K562 (cell line): Measurements from ENCODE around the gene RAB40B. TPM values are rescaled to one million over a fixed set of nuclear protein-coding genes. Genes with fewer than 3 reads are reported as not detected.

Experiments
- ATAC-seq: fragments of 200-7000 bp; cut with Tn5 transposase; 3 replicates; pipeline ENCODE4 v1.9.1; 2020; ENCODE audit warnings: moderate library complexity
- BruUV-seq: library from RNA; stranded (reverse); fragments of 400-500 nt; replicated peaks from 2 replicates; lab custom pipeline; 2021; lab: Mats Ljungman, UMichigan
- CTCF ChIA-PET: fragments of 300-600 bp; formaldehyde crosslinking; extraction: SDS; loops from one replicate; lab custom pipeline; 2021; ENCODE audit warnings: low intra/inter-chr PET ratio; lab: Yijun Ruan, JAX
- POLR2A ChIA-PET: fragments of 300-600, 350-650 bp; sonication (Branson Sonifier 250); formaldehyde crosslinking; extraction: SDS; loops from one replicate; lab custom pipeline; 2021; ENCODE audit warnings: antibody characterized with exemption, inconsistent platforms; lab: Yijun Ruan, JAX
- DNase-seq, 4 experiments: peaks; one replicate each; pipeline versions ENCODE4 v3.0.0 to v3.0.0-alpha.2; 2011 to 2018; ENCODE audit warnings: low spot score in 3 of 4, mixed read lengths in 3 of 4; ENCODE audit errors: extremely low read depth in 1 of 4
- FAIRE-seq: peaks from 2 replicates; lab custom pipeline; 2011; peaks lifted over from hg19 to GRCh38; lab: Jason Lieb, UNC
- H2AFZ ChIP-seq: 2 replicates; pipeline ENCODE4 v1.6.0; 2011; ENCODE audit warnings: low read depth, low read length, control low read depth, inconsistent platforms
- H3K27ac ChIP-seq: fragments of 200-600 bp; 3 replicates; pipeline ENCODE4 v1.8.0; 2011; ENCODE audit warnings: low read depth, mild to moderate bottlenecking, control low read depth, inconsistent platforms, low read length, moderate library complexity, mixed read lengths; ENCODE audit errors: extremely low read depth
- H3K27me3 ChIP-seq, 2 experiments: fragments of 300-600 bp in 1 of 2; 2 replicates in 1 of 2; 3 replicates in 1 of 2; pipeline versions ENCODE4 v1.6.0 to v1.8.0; 2011; ENCODE audit warnings: inconsistent platforms in 2 of 2, low read length in 2 of 2, mild to moderate bottlenecking in 1 of 2, mixed read lengths in 1 of 2, moderate library complexity in 1 of 2; ENCODE audit not compliant: control insufficient read depth in 2 of 2, insufficient read depth in 2 of 2
- H3K36me3 ChIP-seq: fragments of 300-600 bp; 3 replicates; pipeline ENCODE4 v1.8.0; 2011; ENCODE audit warnings: mild to moderate bottlenecking, low read length, inconsistent platforms; ENCODE audit not compliant: control insufficient read depth, insufficient read depth
- H3K4me1 ChIP-seq, 2 experiments: fragments of 200-600 bp in 1 of 2; replicated peaks in 1 of 2; 2 replicates in 1 of 2; 3 replicates in 1 of 2; pipeline versions ENCODE4 v1.5.1 to v1.8.0; 2011; ENCODE audit warnings: inconsistent platforms in 2 of 2, low read length in 2 of 2, mild to moderate bottlenecking in 1 of 2, mixed read lengths in 1 of 2, moderate library complexity in 1 of 2; ENCODE audit not compliant: control insufficient read depth in 2 of 2, insufficient read depth in 2 of 2
- H3K4me2 ChIP-seq: 2 replicates; pipeline ENCODE4 v1.6.1; 2011; ENCODE audit warnings: low read length, control low read depth, inconsistent platforms, mixed read lengths; ENCODE audit not compliant: insufficient read depth
- H3K4me3 ChIP-seq: fragments of 200-600 bp; sonication (generic), shearing (Covaris generic); 2 replicates; pipeline ENCODE4 v1.5.1; 2016; ENCODE audit warnings: control low read depth, inconsistent platforms
- H3K79me2 ChIP-seq: fragments of 200-600 bp; 3 replicates; pipeline ENCODE4 v1.8.0; 2011; ENCODE audit warnings: low read length, inconsistent platforms; ENCODE audit not compliant: control insufficient read depth, insufficient read depth
- H3K9ac ChIP-seq, 2 experiments: 2 replicates each; pipeline versions ENCODE4 v1.6.0 to v1.6.1; 2011; ENCODE audit warnings: low read depth in 2 of 2, low read length in 2 of 2, control low read depth in 1 of 2, inconsistent platforms in 1 of 2, mild to moderate bottlenecking in 1 of 2, mixed read lengths in 1 of 2; ENCODE audit not compliant: insufficient read depth in 1 of 2
- H3K9me1 ChIP-seq: one replicate; pipeline ENCODE4 v1.6.0; 2011; ENCODE audit warnings: inconsistent platforms, mild to moderate bottlenecking, low read length, moderate library complexity; ENCODE audit not compliant: control insufficient read depth, insufficient read depth
- H3K9me3 ChIP-seq: replicated peaks from 2 replicates; pipeline ENCODE4 v1.5.1; 2011; ENCODE audit warnings: low read depth, low read length, inconsistent platforms; ENCODE audit not compliant: control insufficient read depth, insufficient read depth
- H4K20me1 ChIP-seq: replicated peaks from 2 replicates; pipeline ENCODE4 v1.6.1; 2011; ENCODE audit warnings: low read length, inconsistent platforms, mixed read lengths; ENCODE audit not compliant: control insufficient read depth, insufficient read depth
- ASH1L ChIP-seq: fragments of 450-650 bp; IDR thresholded peaks from 2 replicates; pipeline ENCODE4 v1.6.1; 2018; ENCODE audit warnings: borderline replicate concordance, mild to moderate bottlenecking, low read depth; ENCODE audit not compliant: partially characterized antibody
- ATF3 ChIP-seq, 2 experiments: fragments of 450-650 bp in 1 of 2; sonication (generic) in 1 of 2; formaldehyde crosslinking in 1 of 2; IDR thresholded peaks in 1 of 2; conservative IDR thresholded peaks in 1 of 2; 2 replicates each; pipeline versions ENCODE4 v1.6.1 to v1.8.1; 2016 to 2023; ENCODE audit warnings: mild to moderate bottlenecking in 2 of 2, moderate library complexity in 2 of 2, inconsistent platforms in 1 of 2, missing genetic modification reagents in 1 of 2
- CBFB ChIP-seq: sonication (generic); formaldehyde crosslinking; IDR thresholded peaks from 2 replicates; pipeline ENCODE4 v1.4.0; 2020; ENCODE audit warnings: mild to moderate bottlenecking, missing genetic modification reagents
- GABPB1 ChIP-seq: sonication (generic); formaldehyde crosslinking; IDR thresholded peaks from 2 replicates; pipeline ENCODE4 v1.8.0; 2022; ENCODE audit warnings: mild to moderate bottlenecking, missing genetic modification reagents
- GTF2E2 ChIP-seq: fragments of 200-800 bp; sonication (Bioruptor generic); IDR thresholded peaks from 2 replicates; pipeline ENCODE4 v1.6.1; 2016; ENCODE audit warnings: missing genetic modification characterization, missing compliant biosample characterization
- PATZ1 ChIP-seq: fragments of 250-450 bp; sonication (Bioruptor Pico); IDR thresholded peaks from 2 replicates; pipeline ENCODE4 v1.5.0; 2020; ENCODE audit warnings: mild to moderate bottlenecking, borderline replicate concordance
- RBM39 ChIP-seq: fragments of 200-400 bp; formaldehyde crosslinking; optimal IDR thresholded peaks from 2 replicates; pipeline ENCODE3; 2018; ENCODE audit warnings: low read depth, low read length
- WHSC1 ChIP-seq: IDR thresholded peaks from one replicate; pipeline ENCODE4 v1.6.1; 2012; ENCODE audit warnings: low read length, control low read depth, inconsistent platforms
- ZNF133 ChIP-seq: fragments of 250-450 bp; sonication (Bioruptor Pico); IDR thresholded peaks from 2 replicates; pipeline ENCODE4 v1.4.0; 2020; ENCODE audit warnings: mild to moderate bottlenecking
- ZNF274 ChIP-seq: IDR thresholded peaks from 2 replicates; pipeline ENCODE4 v1.6.1; 2011; ENCODE audit warnings: low read depth, mild to moderate bottlenecking, low read length, moderate library complexity, borderline replicate concordance
- ZNF695 ChIP-seq: fragments of 450-650 bp; formaldehyde crosslinking; IDR thresholded peaks from 2 replicates; pipeline ENCODE4 v1.4.0; 2020; ENCODE audit warnings: mild to moderate bottlenecking, moderate library complexity
- WGBS: fragments of 100-300 bp; shearing (Covaris generic); methylation state at CpG from one replicate; pipeline ENCODE4 v1.1.6; 2016; ENCODE audit warnings: low coverage, mixed read lengths; ENCODE audit not compliant: insufficient coverage; ENCODE audit errors: missing lambda C conversion rate; 5-methylcytosine and 5-hydroxymethylcytosine counted together
- in situ Hi-C: fragments of 300-500 bp; cut with MboI; formaldehyde crosslinking; loops from 4 replicates; pipeline ENCODE4 v1.15.0; 2018; ENCODE audit warnings: inconsistent platforms, mixed read lengths
- intact Hi-C: fragments of 100-400 bp; cut with micrococcal nuclease; formaldehyde crosslinking; loops from 2 replicates; pipeline ENCODE4 v1.14.2; 2022
- polyA plus RNA-seq, 8 experiments: library from polyadenylated mRNA; depleted of rRNA in 4 of 8; stranded (reverse) in 5 of 8; unstranded in 3 of 8; fragments of >200 nt; fragmentation: Nextera tagmentation in 2 of 8; fragmentation: Illumina TruSeq in 1 of 8; extraction: Ambion mirVana in 2 of 8; extraction: Trizol in 1 of 8; gene quantifications; 2 replicates each; pipeline versions ENCODE4 v1.2.1 to v1.2.3, GENCODE V29; 2011 to 2014; ENCODE audit warnings: inconsistent platforms in 1 of 8, missing spikeins in 1 of 8
- total RNA-seq, 7 experiments: library from RNA; depleted of rRNA in 6 of 7; stranded (reverse); fragments of >200 nt in 6 of 7; fragmentation: Illumina TruSeq in 2 of 7; extraction: Trizol in 2 of 7; gene quantifications; 2 replicates each; pipeline versions ENCODE4 v1.2.1 to v1.2.3, GENCODE V29; 2011 to 2021; ENCODE audit warnings: low replicate concordance in 1 of 7

RAB40B gene
- total and polyA plus RNA-seq, 9 of the 15 experiments (the other 6 are each of a cell fraction or from before 2014, with no cell fraction given) = 0.13 to 4.6 (median 1.4) TPM

- Histone ChIP-seq H3K79me2 (no peaks in the 10 kb centered on the region), H4K20me1 (no peaks in the 10 kb centered on the region), H3K36me3 (no peaks in the 10 kb centered on the region), H3K4me3 (no peak overlapping the region), H3K9me1 (no peaks in the 10 kb centered on the region), H3K27me3 (peaks cover 6 to 34% of the 10 kb centered on the region in 2 experiments; a peak in 3 of 5 replicates), H3K27ac (no peak overlapping the region), H2AFZ (no peak overlapping the region), H3K4me1 (peaks cover 3 to 45% of the 10 kb centered on the region in 2 experiments; a peak in 2 of 5 replicates), H3K9ac (peak overlapping the region in 1 of 2 experiments; percentile 43; a peak in 1 of 4 replicates), H3K4me2 (no peak overlapping the region), H3K9me3 (no peaks in the 10 kb centered on the region)
- no TSS peak for BruUV-seq
- no peak for FAIRE-seq
- WGBS = 22% methylated on average over 15 of the region's 15 CpGs
- POLR2A ChIA-PET = interaction anchor here (0.7 to 1.6 kb wide), 2 partner anchors 10 to 11 kb away, joined by 4 to 5 read pairs; no protein-coding TSS in a partner anchor
- in situ Hi-C loops = no loop called here
- DNase-seq = no peak
- CTCF ChIA-PET = no interaction called here
- intact Hi-C loops = no loop called here
- ATAC-seq = no peak
- no peak for TF ChIP-seq RBM39
- TF ChIP-seq CBFB (CRISPR knock-in tag) = no peak
- no peak for TF ChIP-seq ZNF274
- no peak for TF ChIP-seq WHSC1
- no peak for TF ChIP-seq ATF3 (IDR thresholded peaks at IDR 0.05)
- TF ChIP-seq ATF3 (CRISPR knock-in tag; conservative IDR thresholded peaks at IDR 0.05) = no peak
- TF ChIP-seq ZNF133 (CRISPR knock-in tag) = no peak
- no peak for TF ChIP-seq ASH1L
- TF ChIP-seq GTF2E2 (tag) = no peak
- TF ChIP-seq GABPB1 (CRISPR knock-in tag) = no peak
- TF ChIP-seq PATZ1 (CRISPR knock-in tag) = no peak
- no peak for TF ChIP-seq ZNF695 (CRISPR knock-in tag)
These were observed 30.9 kb downstream of the RAB40B start for GRCh38 chr17:82667668-82668000.
